GM18498 (cell line): ENCODE measurements around the gene HMGB2.

Source experiments
- ATAC-seq: cut with Tn5 transposase; IDR thresholded peaks from one replicate; pipeline ENCODE4 v1.9.1; 2021; ENCODE audit warnings: mild to moderate bottlenecking, moderate library complexity; ENCODE audit not compliant: unreplicated experiment

The HMGB2 gene

DNA sequence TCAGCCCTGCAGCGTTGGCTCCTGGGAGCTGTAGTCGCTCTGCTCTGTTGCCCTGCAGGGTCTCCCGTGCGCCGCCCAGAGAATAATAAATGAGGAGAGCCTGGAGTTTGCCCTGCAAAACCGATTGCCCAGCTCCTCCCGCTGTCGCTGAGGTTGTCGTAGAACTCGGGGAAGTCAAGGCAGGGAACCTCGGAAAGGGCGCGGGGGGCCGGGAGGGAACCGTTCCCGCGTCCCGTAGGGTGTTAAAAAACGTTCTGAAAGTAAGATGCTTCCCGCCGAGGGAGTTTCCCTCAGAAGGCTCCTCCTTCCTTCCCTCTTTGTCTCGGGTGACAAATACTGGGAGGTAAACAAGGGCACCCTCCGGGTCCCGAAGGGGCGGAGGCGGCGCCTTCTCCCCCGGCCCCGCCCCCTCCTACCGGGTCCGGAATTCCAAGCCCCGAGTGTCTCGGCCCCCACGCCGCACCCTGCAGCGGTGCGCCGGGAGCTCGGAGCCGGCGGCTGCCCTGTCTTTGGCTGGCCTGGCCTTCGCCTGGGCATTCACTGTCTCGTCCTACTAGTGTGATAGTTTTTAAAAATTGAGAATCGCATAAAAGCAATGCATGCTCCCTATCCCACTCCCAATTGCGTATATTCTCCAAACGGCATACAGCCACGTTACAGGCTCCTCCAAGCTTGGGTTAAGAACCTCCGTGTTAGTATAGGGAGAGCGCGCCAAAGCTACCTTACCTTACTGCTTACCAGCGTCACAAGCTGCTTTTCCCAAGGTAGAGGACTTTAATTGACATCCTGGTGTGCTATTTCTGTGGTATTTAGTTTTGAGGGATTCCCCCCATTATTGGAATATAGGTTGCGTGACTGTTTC is 964 bp upstream of the HMGB2 start:
- ATAC-seq = peak; percentile 30

- ATAC-seq = peak; percentile 5
Observed at GRCh38 chr4:173333658-173334084, 487 bp downstream of the HMGB2 start.

- no peak for ATAC-seq
Observed at GRCh38 chr4:173332963-173333657, 1.0 kb downstream of the HMGB2 start.

GRCh38 chr4:173332021-173332487 is 2.1 kb downstream of the HMGB2 start:
- no peak for ATAC-seq

- ATAC-seq = no peak
Observed at GRCh38 chr4:173330590-173330989, 3.6 kb downstream of the HMGB2 start.

GRCh38 chr4:173328236-173328901 is 5.8 kb downstream of the HMGB2 start:
- ATAC-seq = no peak

DNA sequence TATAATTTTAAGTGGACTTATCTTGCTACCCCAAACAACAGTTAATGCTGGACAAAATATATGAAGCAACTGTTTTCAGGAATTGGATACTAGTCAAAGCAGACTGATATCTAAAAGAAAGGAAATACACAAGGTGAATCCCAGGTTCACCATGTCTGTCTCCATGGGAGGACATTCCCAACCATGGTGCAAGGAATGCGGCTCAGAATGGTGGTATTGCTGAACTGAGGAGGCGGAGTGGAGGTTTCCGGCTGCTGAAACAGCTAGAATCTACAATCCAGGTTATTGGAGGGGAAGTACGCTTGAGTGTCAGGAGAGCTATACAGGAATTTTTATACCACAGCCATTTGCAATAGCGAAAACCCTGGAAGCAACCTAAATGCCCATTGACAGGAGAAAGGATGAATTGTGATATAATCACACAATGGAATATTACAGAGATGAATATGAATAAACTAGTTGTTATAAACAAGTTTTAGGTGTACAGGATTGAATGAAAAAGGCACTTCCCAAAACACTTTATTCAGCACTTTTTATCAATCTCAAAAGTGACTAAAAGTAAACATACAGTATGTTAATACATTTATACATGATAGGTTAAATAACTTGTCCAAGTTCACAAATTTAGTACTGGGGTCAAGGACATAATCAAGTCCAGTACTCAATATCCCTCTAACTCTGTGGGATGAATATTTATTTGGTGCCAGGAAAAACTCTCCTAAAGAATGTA is 9.0 kb downstream of the HMGB2 start:
- no peak for ATAC-seq

DNA sequence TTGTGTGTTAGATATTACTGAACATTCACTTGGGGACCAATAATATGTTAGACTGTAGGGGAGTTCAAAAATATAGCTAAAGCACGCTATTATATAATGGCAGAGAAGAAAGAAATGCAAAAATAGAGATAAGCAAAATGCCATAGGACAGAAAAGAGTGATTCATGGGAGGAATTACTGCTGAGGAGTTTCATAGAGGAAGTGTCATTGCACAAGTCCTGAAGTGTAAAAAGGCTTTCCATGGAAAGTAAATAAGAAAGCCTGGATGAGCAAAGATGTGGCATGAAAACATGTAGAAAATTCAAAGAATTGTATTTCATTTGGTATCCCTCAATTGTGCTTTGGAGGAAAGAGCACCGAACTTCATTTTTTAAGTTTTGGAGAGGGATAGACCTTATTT is 14.5 kb downstream of the HMGB2 start:
- ATAC-seq = no peak

DNA sequence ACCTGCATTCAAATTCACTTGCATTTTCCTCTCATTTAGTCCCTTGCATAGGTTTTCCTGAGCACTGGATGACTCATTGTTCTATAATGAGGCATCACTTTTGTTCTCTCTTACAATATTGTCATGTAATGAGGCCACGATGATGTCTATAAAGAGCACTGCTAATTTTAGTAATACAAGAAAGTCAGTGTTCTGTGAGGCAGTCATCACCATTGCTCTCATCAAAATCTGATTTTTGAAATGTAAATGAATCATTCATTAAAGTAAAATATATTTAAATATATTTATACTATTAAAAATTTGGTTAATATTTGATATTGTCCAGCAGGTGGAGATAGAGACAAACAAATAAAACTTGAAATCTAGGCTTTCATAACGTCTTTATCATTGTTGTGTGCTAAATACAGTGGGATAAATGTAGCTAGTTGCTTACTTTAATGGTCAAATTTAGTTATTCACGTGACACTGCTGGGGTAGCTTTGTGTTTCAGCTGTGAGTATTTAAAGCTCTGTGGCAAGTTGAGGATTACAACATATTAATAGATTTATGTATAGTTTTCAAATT is 15.4 kb downstream of the HMGB2 start:
- ATAC-seq = no peak

DNA sequence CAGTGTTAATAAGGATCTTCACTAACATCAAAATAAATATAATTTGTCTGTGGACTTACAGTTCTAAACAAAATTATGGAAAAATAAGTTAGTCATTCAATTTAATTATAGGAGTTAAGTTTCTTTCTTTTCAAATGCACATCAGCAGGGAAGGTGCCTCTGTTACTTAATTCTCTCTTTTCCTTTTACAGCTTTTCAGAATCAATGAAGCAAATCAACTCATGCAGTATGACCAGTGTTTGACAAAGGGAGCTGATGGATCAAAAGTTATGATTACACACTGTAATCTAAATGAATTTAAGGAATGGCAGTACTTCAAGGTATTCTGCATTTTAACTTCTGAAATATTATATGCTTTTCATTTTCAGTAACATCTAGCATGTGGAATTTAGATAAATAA is 15.9 kb downstream of the HMGB2 start:
- ATAC-seq = no peak

- no peak for ATAC-seq
Observed at GRCh38 chr4:173317004-173317403, 17.2 kb downstream of the HMGB2 start.

- no peak for ATAC-seq
Observed at GRCh38 chr4:173316060-173316459, 18.1 kb downstream of the HMGB2 start.

DNA sequence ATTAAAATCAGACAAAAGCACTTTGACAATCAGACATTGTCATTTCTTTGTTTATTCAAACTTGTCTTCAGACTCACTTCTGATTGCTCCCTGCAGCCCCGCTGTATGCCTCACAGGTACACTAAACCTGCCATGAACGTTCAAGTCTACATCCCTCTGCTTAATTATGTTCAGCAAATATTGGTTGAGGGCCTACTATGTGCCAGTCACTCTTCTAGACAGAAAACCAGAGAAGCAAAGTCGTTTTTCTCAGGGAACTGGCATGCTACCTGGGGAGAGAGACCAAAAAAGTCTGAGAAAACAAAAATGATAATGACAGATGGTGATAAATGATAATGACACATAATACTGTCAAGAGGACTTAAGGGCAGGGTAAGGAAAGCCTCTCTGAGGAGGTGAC is 19.4 kb downstream of the HMGB2 start:
- ATAC-seq = no peak

GRCh38 chr4:173311368-173311767 is 22.8 kb downstream of the HMGB2 start:
- ATAC-seq = no peak

DNA sequence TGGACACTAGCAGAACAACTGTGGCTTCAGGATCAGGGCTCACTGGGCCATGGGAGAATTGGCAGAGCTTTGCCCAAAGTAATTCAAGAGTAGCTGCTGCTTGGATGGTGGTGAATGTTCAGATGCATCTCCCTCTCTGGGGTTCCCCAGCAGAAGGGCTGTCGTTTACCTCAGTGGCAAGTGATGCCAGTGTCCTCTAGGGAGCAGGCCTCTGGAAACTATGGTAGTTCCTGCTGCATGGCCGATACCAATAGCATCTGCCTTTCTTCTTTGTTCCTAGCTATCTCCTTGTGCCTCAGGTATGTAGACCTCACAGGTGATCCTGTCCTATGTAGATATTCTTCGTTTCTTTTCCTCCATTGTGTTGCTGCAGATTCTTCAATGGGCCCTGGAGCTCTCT is 26.4 kb downstream of the HMGB2 start:
- no peak for ATAC-seq

DNA sequence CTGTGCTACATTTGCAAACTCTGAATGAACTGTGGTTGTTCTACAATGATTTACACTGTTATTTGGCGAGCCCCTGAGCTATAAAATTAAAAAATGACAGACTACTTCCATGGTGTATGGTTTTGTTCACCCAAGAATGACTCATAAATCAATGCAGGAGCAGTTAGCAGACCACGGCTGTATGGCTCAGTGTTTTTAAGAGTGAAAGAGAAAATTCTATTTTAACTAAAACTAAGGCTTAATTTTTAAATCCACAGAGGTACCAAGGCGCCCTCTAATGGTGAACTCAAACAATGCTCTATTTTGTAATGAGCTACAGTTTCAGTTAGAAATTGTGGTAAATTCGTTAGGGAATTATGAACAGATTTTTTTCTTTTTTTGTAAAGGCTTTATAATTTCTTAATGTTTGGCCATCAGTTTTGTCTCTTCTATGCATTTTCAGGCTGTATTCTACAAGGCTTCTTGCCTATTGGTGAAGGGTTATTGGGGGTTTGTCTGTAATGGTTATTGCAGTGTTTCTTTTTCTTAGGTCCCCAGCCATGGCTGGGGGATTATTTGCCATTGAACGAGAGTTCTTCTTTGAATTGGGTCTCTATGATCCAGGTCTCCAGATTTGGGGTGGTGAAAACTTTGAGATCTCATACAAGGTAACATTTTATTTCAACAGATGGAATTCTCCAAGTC is 32.5 kb downstream of the HMGB2 start:
- ATAC-seq = peak; percentile 50

- no peak for ATAC-seq
Observed at GRCh38 chr4:173294444-173294843, 39.7 kb downstream of the HMGB2 start.

GRCh38 chr4:173293663-173294062 is 40.5 kb downstream of the HMGB2 start:
- ATAC-seq = no peak

DNA sequence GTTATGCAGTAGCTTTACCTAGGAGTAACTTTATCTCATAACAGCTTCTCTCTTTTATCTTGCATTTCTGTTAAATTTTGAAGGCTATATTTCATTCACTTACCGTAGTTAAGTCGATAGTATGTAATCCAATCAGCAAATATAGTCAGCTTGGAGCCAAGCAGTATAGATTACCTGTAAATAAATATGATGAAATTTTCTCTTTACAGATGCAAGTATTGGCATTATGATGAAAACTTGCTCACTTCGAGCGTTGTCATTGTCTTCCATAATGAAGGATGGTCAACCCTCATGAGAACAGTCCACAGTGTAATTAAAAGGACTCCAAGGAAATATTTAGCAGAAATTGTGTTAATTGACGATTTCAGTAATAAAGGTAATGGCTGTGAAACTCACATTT is 42.3 kb downstream of the HMGB2 start:
- ATAC-seq = no peak

- no peak for ATAC-seq
Observed at GRCh38 chr4:173289353-173289727, 44.8 kb downstream of the HMGB2 start.
